Measurements from ENCODE around the gene SLC9A9. TPM values are rescaled to one million over a fixed set of nuclear protein-coding genes. Genes with fewer than 3 reads are reported as not detected.

Gene SLC9A9
- total RNA-seq, 6 experiments from 2014 or later, result 1.3 to 6.3 (median 3.0) TPM

GRCh38 chr3:143242691-143243090 is 605.6 kb downstream of the SLC9A9 start:
- no peaks in the 10 kb centered on the region for H3K27me3 ChIP-seq
- H3K36me3 ChIP-seq, result no peaks in the 10 kb centered on the region
- 75% methylated on average over 4 of the region's 4 CpGs for WGBS (ENCODE audit: insufficient coverage, low coverage, low lambda C conversion rate, missing lambda C conversion rate)
- TF ChIP-seq, protein P1, sequence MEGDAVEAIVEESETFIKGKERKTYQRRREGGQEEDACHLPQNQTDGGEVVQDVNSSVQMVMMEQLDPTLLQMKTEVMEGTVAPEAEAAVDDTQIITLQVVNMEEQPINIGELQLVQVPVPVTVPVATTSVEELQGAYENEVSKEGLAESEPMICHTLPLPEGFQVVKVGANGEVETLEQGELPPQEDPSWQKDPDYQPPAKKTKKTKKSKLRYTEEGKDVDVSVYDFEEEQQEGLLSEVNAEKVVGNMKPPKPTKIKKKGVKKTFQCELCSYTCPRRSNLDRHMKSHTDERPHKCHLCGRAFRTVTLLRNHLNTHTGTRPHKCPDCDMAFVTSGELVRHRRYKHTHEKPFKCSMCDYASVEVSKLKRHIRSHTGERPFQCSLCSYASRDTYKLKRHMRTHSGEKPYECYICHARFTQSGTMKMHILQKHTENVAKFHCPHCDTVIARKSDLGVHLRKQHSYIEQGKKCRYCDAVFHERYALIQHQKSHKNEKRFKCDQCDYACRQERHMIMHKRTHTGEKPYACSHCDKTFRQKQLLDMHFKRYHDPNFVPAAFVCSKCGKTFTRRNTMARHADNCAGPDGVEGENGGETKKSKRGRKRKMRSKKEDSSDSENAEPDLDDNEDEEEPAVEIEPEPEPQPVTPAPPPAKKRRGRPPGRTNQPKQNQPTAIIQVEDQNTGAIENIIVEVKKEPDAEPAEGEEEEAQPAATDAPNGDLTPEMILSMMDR (IDR thresholded peaks at IDR 0.05), result no peak
- TF ChIP-seq POLR2A (IDR thresholded peaks at IDR 0.05), result no peak
- H3K4me1 ChIP-seq, result no peaks in the 10 kb centered on the region
- intact Hi-C loops (cut with DNase I), result no loop called here
- H3K9me3 ChIP-seq, result no peaks in the 10 kb centered on the region
- no peak overlapping the region for H3K4me3 ChIP-seq
- H3K27ac ChIP-seq, result no peak overlapping the region
- peak in 1 of 4 donors; percentile 30 for ATAC-seq
- no peak for DNase-seq

DNA sequence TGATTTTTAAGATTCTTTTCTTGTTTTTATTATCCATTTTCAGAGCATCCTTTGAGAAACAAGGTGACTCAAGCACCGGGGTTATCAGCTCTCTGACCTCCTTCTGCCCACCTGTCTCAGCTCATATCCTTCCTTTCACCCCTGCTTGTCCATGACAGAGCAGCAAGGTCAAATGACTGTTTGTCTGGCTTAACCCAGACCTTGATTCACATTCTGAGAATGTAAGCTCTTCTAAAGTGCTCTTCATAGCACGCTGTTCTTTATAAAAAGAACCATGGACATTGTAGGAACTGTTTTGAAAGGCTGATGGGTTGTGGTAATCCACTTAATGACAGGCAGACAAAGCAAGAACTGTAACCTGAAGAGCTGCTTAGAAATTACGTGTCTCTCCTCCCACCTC is 606.2 kb downstream of the SLC9A9 start:
- DNase-seq (no peak), ATAC-seq (no peak)
- 60% methylated on average over 2 of the region's 3 CpGs for WGBS (ENCODE audit: insufficient coverage, low coverage, low lambda C conversion rate, missing lambda C conversion rate)

GRCh38 chr3:143241481-143241951 is 606.8 kb downstream of the SLC9A9 start:
- Histone ChIP-seq H3K36me3 (no peaks in the 10 kb centered on the region), H3K9me3 (no peaks in the 10 kb centered on the region), H3K4me3 (no peak overlapping the region), H3K4me1 (no peaks in the 10 kb centered on the region), H3K27ac (no peak overlapping the region), H3K27me3 (no peaks in the 10 kb centered on the region)
- ATAC-seq (no peak), DNase-seq (no peak)
- intact Hi-C loops (cut with DNase I), result no loop called here
- TF ChIP-seq, protein P1 (IDR thresholded peaks at IDR 0.05), result no peak
- TF ChIP-seq POLR2A (IDR thresholded peaks at IDR 0.05), result no peak
- 88% methylated on average over 3 of the region's 3 CpGs for WGBS (ENCODE audit: insufficient coverage, low coverage, low lambda C conversion rate, missing lambda C conversion rate)

More for the DNA sequence above, 606.2 kb downstream of the SLC9A9 start:
- no peaks in the 10 kb centered on the region for H3K27me3 ChIP-seq
- no peak overlapping the region for H3K4me3 ChIP-seq
- no peaks in the 10 kb centered on the region for H3K4me1 ChIP-seq
- TF ChIP-seq POLR2A (IDR thresholded peaks at IDR 0.05), result no peak
- TF ChIP-seq, protein P1 (IDR thresholded peaks at IDR 0.05), result no peak
- no peaks in the 10 kb centered on the region for H3K36me3 ChIP-seq
- no peak overlapping the region for H3K27ac ChIP-seq
- intact Hi-C loops (cut with DNase I), result no loop called here
- no peaks in the 10 kb centered on the region for H3K9me3 ChIP-seq

DNA sequence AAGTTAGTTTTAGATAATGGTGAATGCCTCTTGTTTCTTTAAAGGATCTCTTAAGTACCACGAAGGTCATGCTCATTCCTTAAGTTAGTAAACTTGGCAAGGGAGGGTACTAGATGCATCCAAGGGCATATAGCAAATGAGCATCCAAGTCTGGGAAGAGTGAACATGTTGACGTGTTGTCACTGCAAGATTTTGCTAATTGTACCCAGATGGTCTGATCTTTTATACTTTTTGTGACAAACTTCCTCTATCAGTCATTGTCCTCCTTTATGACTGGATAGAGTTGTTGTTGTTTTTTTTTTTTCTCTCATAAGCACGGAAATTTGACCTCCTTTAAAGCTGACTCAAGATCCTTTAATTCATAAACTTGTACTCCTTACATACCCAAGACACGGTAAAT is 607.4 kb downstream of the SLC9A9 start:
- H3K9me3 ChIP-seq, result no peaks in the 10 kb centered on the region
- WGBS (ENCODE audit: insufficient coverage, low coverage, low lambda C conversion rate, missing lambda C conversion rate), result 61% methylated on average over 4 of the region's 4 CpGs
- DNase-seq (no peak), ATAC-seq (no peak)
- H3K27me3 ChIP-seq, result no peaks in the 10 kb centered on the region
- H3K36me3 ChIP-seq, result no peaks in the 10 kb centered on the region
- TF ChIP-seq, protein P1 (IDR thresholded peaks at IDR 0.05), result no peak
- TF ChIP-seq POLR2A (IDR thresholded peaks at IDR 0.05), result no peak
- intact Hi-C loops (cut with DNase I), result no loop called here
- no peak overlapping the region for H3K27ac ChIP-seq
- H3K4me1 ChIP-seq, result no peaks in the 10 kb centered on the region
- no peak overlapping the region for H3K4me3 ChIP-seq

DNA sequence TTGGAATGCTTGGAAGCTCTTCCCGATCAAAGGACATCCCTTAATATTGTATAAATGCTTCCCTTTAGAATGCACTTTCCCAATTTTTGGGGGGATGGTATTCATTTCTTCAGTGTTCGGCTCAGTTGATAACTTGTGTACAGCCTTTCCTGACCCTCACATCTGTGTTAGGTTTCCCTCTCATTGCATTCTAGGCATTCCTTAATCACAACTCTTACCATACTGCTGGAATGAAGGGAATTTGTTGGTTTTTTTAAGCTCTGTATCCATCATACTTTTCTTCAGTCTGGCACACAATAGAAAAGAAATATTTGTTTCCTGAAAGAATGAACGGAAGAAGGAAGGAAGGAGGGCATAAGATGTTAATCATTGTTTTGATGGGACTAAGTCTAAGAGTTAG is 609.2 kb downstream of the SLC9A9 start:
- intact Hi-C loops (cut with DNase I), result no loop called here
- no peak for ATAC-seq
- no peak for DNase-seq
- no peaks in the 10 kb centered on the region for H3K27me3 ChIP-seq
- H3K4me3 ChIP-seq, result no peak overlapping the region
- WGBS (ENCODE audit: insufficient coverage, low coverage, low lambda C conversion rate, missing lambda C conversion rate), result 56% methylated on average over 3 of the region's 3 CpGs
- no peak overlapping the region for H3K27ac ChIP-seq
- no peaks in the 10 kb centered on the region for H3K9me3 ChIP-seq
- TF ChIP-seq, protein P1 (IDR thresholded peaks at IDR 0.05), result no peak
- TF ChIP-seq POLR2A (IDR thresholded peaks at IDR 0.05), result no peak
- H3K36me3 ChIP-seq, result no peaks in the 10 kb centered on the region
- H3K4me1 ChIP-seq, result no peaks in the 10 kb centered on the region

Measured in right lobe of liver (tissue), 6 donors.